ENCODE results near the gene SP100. TPM values are rescaled to one million over a fixed set of nuclear protein-coding genes. Genes with fewer than 3 reads are reported as not detected.

The SP100 gene
- polyA plus RNA-seq, 1 donor (not counting 4 experiments of a cell fraction or from before 2014, with no cell fraction given) = 136 TPM

GRCh38 chr2:230411570-230412370 lies 4.2 kb upstream of the SP100 start:
- Histone ChIP-seq H3K4me3 (ENCODE audit: control insufficient read depth in 2 of 3, extremely low read depth in 1 of 3, insufficient read depth in 2 of 3, low read depth in 1 of 3, low read length in 3 of 3) (peak overlapping the region; percentile 42 to 87 (median 70)), H3K9me3 (ENCODE audit: control insufficient read depth, low read depth, low read length) (no peaks in the 10 kb centered on the region), H4K20me1 (ENCODE audit: control insufficient read depth, extremely low read depth, insufficient read depth, low read length) (no peaks in the 10 kb centered on the region), H3K36me3 (ENCODE audit: control insufficient read depth in 2 of 2, extremely low read depth in 1 of 2, insufficient read depth in 2 of 2, low read length in 2 of 2) (no peaks in the 10 kb centered on the region), H3K4me2 (ENCODE audit: control insufficient read depth, extremely low read depth, insufficient read depth, low read depth, low read length) (peak overlapping the region; percentile 82), H3K27ac (ENCODE audit: control insufficient read depth, insufficient read depth, low read length) (peak overlapping the region; percentile 65), H3K79me2 (ENCODE audit: control insufficient read depth, insufficient read depth, low read length) (peaks cover 8% of the 10 kb centered on the region), H2AFZ (ENCODE audit: control insufficient read depth, low read length) (peak overlapping the region; percentile 96), H3K27me3 (ENCODE audit: control insufficient read depth, extremely low read depth, insufficient read depth, low read length) (no peaks in the 10 kb centered on the region), H3K4me1 (ENCODE audit: control insufficient read depth, extremely low read depth, insufficient read depth, low read length) (peaks cover 32% of the 10 kb centered on the region), H3K9me1 (ENCODE audit: control insufficient read depth, extremely low read depth, insufficient read depth, low read length) (no peaks in the 10 kb centered on the region), H3K9ac (ENCODE audit: control insufficient read depth, extremely low read depth, insufficient read depth, low read length) (peak overlapping the region; percentile 79)
- TF ChIP-seq EZH2 (IDR thresholded peaks at IDR 0.05; ENCODE audit: low read length) = no peak
- TF ChIP-seq, protein P1, sequence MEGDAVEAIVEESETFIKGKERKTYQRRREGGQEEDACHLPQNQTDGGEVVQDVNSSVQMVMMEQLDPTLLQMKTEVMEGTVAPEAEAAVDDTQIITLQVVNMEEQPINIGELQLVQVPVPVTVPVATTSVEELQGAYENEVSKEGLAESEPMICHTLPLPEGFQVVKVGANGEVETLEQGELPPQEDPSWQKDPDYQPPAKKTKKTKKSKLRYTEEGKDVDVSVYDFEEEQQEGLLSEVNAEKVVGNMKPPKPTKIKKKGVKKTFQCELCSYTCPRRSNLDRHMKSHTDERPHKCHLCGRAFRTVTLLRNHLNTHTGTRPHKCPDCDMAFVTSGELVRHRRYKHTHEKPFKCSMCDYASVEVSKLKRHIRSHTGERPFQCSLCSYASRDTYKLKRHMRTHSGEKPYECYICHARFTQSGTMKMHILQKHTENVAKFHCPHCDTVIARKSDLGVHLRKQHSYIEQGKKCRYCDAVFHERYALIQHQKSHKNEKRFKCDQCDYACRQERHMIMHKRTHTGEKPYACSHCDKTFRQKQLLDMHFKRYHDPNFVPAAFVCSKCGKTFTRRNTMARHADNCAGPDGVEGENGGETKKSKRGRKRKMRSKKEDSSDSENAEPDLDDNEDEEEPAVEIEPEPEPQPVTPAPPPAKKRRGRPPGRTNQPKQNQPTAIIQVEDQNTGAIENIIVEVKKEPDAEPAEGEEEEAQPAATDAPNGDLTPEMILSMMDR (optimal IDR thresholded peaks at IDR 0.05 in 1 of 3, IDR thresholded peaks at IDR 0.05 in 1 of 3, conservative IDR thresholded peaks at IDR 0.05 in 1 of 3; ENCODE audit: extremely low read depth in 1 of 3, insufficient read depth in 2 of 3, low read length in 3 of 3) = no peak
- DNase-seq (ENCODE audit: low read depth, low spot score) = no peak
- FAIRE-seq = no peak
- dilution Hi-C loops (cut with MboI; ENCODE audit: extremely low pct_ligation_motif_present, low sequenced_read_pairs) = no loop called here

GRCh38 chr2:230412371-230412711 lies 3.7 kb upstream of the SP100 start:
- H4K20me1 ChIP-seq (ENCODE audit: control insufficient read depth, extremely low read depth, insufficient read depth, low read length) = no peaks in the 10 kb centered on the region
- H3K36me3 ChIP-seq (ENCODE audit: control insufficient read depth in 2 of 2, extremely low read depth in 1 of 2, insufficient read depth in 2 of 2, low read length in 2 of 2) = no peaks in the 10 kb centered on the region
- peak overlapping the region; percentile 82 for H3K4me2 ChIP-seq (ENCODE audit: control insufficient read depth, extremely low read depth, insufficient read depth, low read depth, low read length)
- H2AFZ ChIP-seq (ENCODE audit: control insufficient read depth, low read length) = peak overlapping the region; percentile 96
- H3K79me2 ChIP-seq (ENCODE audit: control insufficient read depth, insufficient read depth, low read length) = peaks cover 13% of the 10 kb centered on the region
- peaks cover 32% of the 10 kb centered on the region for H3K4me1 ChIP-seq (ENCODE audit: control insufficient read depth, extremely low read depth, insufficient read depth, low read length)
- no peaks in the 10 kb centered on the region for H3K27me3 ChIP-seq (ENCODE audit: control insufficient read depth, extremely low read depth, insufficient read depth, low read length)
- TF ChIP-seq, protein P1 (optimal IDR thresholded peaks at IDR 0.05 in 1 of 3, IDR thresholded peaks at IDR 0.05 in 1 of 3, conservative IDR thresholded peaks at IDR 0.05 in 1 of 3; ENCODE audit: extremely low read depth in 1 of 3, insufficient read depth in 2 of 3, low read length in 3 of 3) = no peak
- TF ChIP-seq EZH2 (IDR thresholded peaks at IDR 0.05; ENCODE audit: low read length) = no peak
- DNase-seq (ENCODE audit: low read depth, low spot score) (no peak), FAIRE-seq (no peak)
- no peaks in the 10 kb centered on the region for H3K9me3 ChIP-seq (ENCODE audit: control insufficient read depth, low read depth, low read length)
- peak overlapping the region; percentile 79 for H3K9ac ChIP-seq (ENCODE audit: control insufficient read depth, extremely low read depth, insufficient read depth, low read length)
- peak overlapping the region; percentile 65 for H3K27ac ChIP-seq (ENCODE audit: control insufficient read depth, insufficient read depth, low read length)
- H3K9me1 ChIP-seq (ENCODE audit: control insufficient read depth, extremely low read depth, insufficient read depth, low read length) = no peaks in the 10 kb centered on the region
- peak overlapping the region; percentile 42 to 87 (median 70) for H3K4me3 ChIP-seq (ENCODE audit: control insufficient read depth in 2 of 3, extremely low read depth in 1 of 3, insufficient read depth in 2 of 3, low read depth in 1 of 3, low read length in 3 of 3)
- dilution Hi-C loops (cut with MboI; ENCODE audit: extremely low pct_ligation_motif_present, low sequenced_read_pairs) = no loop called here
